Pulmonary artery endothelial cell (primary cell): ENCODE results near the gene E2F2. TPM values are rescaled to one million over a fixed set of nuclear protein-coding genes. Genes with fewer than 3 reads are reported as not detected.
"Not testable (repeated sequence)": the region's sequence is repeated elsewhere in the genome, so short reads cannot be mapped to it uniquely, and the experiment has no call there.

Experiments used
- DNase-seq: peaks from one replicate; pipeline ENCODE4 v3.0.0-alpha.2; 2011; ENCODE audit warnings: low read depth, low spot score
- total RNA-seq: library from RNA; depleted of rRNA; stranded (reverse); fragments of >200 nt; gene quantifications from 2 replicates; pipeline ENCODE4 v1.2.3, GENCODE V29; 2014

E2F2 gene
- total RNA-seq, 1 donor from 2014 or later, result 2.1 TPM

DNA sequence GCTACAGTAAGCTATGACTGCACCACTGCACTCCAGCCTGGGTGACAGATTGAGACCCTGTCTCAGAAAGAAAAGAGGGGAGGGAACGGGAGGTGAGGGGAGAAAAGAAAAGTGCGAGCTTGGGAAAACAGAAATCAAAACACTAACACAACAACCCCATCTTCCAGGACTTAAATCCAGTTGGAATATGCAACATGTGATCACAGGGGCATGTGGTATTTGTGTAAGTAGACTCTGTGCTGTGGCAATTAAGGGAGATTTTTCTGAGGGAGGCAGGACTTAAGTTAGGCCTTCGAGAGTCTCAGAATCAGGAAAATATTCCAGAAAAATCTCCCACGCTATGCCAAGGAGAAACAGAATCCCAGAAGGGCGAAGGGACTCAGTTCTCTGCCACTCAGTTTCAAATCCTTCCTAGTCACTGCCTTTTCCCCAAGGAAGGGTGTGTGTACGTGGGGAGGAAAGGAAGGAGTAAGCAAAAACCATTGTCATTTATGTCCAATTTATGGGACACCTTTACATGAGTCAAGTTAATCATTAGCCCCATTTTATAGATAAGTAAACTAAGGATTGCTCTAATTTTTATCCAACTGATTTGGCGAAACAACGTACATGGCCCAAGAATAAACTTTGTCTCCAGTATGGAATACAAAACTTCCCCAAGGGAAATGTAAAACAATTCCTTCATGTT, 16.0 kb upstream of the E2F2 start:
- DNase-seq, result no peak

- no peak for DNase-seq
These were observed 14.8 kb upstream of the E2F2 start for GRCh38 chr1:23545851-23546250.

DNA sequence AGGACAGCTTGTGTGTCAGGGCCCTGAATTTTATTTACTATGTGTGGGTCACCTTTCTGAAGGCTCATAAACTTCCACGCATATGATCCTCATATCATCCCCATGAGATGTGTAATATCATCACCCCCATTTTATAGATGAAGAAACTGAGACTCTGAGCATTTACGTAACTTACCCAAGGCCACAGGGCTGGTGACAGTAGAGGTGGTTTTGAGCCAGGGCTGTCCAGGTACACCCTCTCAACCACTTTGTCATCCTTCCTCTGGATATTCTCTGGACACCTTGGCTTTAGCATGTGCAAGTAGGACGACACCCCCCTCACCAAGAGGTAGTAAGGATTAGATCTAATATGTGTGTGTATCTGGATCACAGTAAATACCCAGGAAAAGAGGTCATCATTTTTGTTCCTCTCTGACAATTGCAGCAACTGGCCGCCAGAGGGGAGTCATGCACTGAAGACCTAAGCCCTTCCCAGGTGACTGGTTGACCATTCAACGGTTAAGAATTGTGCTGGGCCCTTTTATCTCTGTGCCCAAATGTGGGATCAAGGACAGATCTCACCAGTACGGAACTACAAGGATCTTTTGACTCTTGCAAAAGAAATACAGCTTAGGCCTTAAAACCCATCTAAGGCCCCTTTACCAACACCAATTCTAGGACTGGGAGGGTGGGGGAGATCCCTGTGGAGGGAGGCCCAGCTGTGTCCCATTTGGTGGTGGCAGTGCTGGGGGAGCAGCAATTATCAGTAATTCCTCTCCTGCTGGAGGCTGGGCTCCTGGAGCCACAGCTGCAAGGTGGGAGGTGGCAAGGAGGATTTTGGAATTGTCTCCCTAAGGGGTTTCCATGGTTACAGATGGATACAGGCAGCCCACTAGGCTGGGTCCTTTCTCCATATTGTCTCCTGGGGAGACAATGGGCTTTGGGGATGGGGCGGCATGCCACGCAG, 13.7 kb upstream of the E2F2 start:
- no peak for DNase-seq

DNA sequence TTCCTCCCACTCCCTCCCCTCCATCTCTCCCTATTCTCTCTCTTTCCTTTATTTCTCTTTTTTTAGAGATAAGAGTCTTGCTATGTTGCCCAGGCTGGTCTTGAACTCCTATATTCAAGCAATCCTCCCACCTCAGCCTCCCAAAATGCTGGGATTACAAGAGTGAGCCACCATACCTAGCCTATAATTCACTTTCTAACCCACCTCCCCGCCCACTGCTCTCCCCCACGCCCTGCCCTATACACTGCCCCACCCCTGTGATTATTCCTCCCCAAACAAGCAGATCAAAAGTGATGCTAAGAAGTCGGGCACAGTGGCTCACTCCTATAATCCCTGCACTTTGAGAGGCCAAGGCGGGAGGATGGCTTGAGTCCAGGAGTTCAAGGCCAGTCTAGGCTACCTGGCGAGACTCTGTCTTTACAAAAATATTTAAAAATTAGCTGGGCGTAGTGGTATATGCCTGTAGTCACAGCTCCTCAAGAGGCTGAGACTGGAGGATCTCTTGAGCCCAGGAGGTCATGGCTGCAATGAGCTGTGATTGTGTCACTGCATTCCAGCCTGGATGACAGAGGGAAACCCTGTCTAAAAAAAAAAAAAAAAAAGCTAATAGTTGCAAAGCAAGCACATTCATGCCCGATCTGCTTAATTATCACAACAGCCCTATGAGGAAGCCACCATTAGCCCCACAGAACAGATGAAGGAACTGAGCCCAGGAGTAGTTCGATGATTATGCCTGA, 12.8 kb upstream of the E2F2 start:
- no peak for DNase-seq

DNA sequence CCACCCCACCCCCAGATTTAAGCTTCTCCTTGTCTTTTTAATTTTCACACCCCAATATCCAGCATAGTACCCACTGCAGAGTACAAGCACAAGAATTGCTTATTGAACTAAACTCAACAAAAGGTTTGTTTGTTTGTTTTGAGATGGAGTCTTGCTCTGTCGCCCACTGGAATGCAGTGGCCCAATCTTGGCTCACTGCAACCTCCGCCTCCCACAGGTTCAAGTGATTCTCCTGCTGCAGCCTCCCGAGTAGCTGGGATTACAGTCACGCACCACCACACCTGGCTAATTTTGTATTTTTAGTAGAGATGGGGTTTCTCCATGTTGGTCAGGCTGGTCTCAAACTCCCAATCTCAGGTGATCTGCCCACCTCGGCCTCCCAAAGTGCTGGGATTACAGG, 11.9 kb upstream of the E2F2 start:
- DNase-seq, result not testable (repeated sequence)

- DNase-seq, result peak; percentile 71
These were observed 8.7 kb upstream of the E2F2 start for GRCh38 chr1:23539698-23540266.

GRCh38 chr1:23537296-23537973, 6.4 kb upstream of the E2F2 start:
- DNase-seq, result no peak

GRCh38 chr1:23533246-23534023, 2.4 kb upstream of the E2F2 start:
- DNase-seq, result no peak

DNA sequence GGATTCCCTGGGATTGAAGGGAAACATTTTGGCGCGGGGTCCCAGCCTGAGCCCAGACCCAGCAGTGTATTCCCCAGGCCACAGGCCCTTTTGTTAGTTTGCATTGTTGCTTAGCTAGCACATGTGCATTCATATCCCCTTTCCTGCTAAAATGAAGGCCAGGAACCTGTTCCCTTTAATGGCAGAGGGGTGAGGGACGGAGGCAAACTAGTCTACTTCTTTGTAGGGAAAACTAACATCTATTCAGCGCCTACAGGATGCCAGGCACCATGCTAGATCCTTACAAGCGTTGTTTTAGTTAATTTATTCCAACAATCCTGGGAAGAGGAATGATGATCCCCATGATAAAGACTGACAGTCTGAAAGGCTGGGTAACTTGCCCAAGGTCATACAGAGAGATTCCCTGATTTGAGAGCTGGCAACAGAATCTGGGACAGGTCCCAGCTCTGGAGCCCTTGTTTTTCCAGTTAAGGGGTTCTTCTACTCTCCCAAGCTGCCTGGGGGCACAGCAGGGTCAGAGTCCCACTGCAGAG, 595 bp upstream of the E2F2 start:
- no peak for DNase-seq

- DNase-seq, result no peak
These were observed 816 bp downstream of the E2F2 start for GRCh38 chr1:23530087-23530746.

- no peak for DNase-seq
These were observed 1.6 kb downstream of the E2F2 start for GRCh38 chr1:23529146-23530086.

DNA sequence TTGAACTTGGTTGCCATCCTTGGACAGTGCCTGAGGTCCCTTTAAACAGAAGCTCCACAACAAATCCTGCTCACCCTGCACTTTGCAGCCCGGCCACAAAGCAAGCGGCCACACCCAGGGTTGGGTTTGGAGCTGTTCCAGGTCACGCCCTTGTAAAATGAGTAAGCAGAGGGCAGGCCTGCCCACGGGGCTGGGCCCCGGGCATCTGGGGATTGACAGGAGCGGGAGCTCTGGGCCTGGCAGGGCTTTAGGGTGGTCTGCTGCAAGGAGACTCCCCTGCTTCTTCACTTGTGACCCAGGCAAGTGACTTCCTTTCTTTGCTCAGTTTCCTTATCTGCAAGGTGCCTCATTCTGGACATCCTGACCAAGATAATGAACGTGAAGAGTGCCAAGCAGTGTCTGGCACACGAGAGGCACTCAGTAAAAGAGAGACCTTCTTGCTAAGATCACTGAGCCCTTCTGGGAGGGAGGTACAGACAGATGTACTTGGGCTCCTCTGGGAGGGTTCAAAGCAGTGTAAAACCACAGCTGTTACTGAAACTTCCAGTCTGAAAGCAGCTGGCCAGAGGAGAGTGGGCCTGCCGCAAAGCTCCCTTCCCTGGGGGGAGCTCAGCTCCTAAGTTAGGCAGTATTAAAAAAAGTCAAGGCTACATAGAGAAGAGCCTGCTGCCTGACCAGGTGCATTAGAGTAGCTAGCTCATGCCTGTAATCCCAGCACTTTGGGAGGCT, 2.6 kb downstream of the E2F2 start:
- DNase-seq, result no peak

DNA sequence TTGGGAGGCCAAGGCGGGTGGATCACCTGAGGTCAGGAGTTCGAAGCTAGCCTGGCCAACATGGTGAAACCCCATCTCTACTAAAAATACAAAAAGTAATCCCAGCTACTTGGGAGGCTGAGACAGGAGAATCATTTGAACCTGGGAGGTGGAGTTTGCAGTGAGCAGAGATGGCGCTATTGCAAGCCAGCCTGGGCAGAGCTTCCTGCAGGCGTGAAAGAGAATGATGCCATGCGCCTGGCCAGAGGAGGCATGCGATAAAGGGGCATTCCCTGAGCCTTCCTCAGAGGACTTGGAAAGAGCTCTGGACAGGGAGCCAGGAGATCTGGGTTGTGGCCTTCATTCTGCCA, 3.2 kb downstream of the E2F2 start:
- no peak for DNase-seq

GRCh38 chr1:23527366-23527765, 3.7 kb downstream of the E2F2 start:
- no peak for DNase-seq

DNA sequence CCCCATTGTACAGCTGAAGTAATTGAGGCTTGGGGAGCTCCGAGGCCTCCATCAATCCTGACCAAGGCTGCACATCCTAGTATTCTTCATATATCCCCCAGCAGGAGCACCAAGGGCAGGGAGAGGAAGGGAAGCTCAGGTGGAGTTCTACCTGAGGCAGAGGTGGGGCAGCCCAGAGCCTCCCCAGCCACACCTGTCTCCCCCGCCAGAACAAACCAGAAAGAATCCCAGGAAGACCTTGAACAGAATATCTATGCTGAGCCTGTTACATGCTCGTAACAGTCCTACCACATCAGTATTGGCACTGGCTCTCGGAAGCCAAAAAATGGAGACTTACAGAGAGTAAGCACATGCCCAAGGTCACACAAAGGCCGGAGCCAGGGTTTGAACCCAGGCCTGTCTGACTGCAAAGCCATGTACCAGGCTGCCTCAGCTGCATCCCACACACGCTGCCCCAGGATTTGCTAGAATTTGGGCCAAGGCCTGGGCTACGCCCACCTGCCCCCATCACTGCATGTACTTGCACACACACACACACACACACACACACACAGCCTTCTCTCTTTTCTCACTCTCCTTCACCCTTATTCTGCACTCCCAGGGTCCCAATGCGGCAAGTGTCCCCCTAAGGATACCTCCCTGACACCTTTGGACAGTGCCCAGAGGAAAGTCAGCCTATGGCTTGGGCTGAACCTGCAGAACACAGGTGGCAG, 4.5 kb downstream of the E2F2 start:
- no peak for DNase-seq

- no peak for DNase-seq
These were observed 5.3 kb downstream of the E2F2 start for GRCh38 chr1:23525558-23526250.
